ENCODE data around the gene TRRAP. TPM values are rescaled to one million over a fixed set of nuclear protein-coding genes. Genes with fewer than 3 reads are reported as not detected.
"Not testable (repeated sequence)": the region's sequence is repeated elsewhere in the genome, so short reads cannot be mapped to it uniquely, and the experiment has no call there.

The TRRAP gene
- total RNA-seq, 1 donor from 2014 or later, result 13.7 TPM

DNA sequence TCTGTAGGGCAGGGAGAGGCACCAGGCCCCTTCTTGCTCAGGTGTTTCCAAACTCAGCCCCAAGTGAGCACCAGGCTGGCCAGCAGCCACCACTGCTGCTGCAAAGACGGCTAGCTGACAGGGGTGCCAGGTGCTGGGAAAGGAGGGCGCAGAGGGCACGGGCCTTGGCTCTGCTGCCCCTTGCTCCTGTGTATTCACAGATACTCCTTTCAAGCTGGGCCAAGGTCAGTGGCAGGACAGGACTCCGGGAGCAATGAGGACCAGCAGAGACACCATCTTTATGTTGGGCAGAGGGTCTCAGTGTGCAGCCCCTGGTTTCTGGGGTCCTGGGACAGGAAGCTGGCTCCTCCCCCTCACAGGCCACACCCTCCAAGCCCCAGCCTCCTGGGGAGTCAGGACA is 155.4 kb downstream of the TRRAP start:
- ATAC-seq (ENCODE audit: poor library complexity) (no peak), DNase-seq (no peak)
- intact Hi-C loops (cut with DNase I), result no loop called here

DNA sequence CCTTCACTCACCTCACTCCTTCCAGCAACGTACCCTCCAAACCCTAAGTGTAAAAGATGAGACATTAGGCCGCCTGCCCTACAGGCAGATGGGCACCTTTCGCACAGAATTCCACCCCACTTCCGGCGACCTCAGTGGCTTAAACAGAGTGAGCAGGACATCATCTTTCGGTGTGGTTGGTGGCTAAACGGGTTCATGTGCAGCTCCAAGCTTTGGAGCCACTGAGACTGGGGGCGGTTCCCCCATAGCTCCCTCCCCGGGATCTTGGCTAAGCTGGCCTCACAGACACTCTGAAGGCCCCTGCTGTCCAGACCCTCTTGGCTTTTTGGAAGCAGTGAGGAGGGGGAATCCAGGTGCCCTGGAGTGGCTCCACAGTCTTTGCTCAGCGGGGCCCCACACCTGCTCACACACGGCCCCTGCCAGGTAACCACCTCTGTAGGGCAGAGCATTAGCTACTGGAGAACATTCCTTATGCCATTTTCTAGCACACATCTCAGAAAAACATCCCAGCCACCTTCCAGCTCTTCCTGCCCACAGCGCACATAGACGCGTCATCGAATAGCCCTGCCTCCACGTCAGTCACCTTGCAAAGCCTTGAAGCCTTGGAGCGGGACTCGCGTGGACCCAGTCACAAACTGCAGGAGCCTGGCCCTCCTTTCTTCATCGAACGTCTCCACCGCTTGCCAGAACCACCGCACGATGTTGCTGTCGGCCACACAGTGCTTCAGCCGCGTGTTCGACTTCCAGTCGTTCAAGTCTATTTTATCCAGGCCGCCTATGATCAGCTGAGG is 156.8 kb downstream of the TRRAP start:
- intact Hi-C loops (cut with DNase I), result no loop called here
- no peak for ATAC-seq (ENCODE audit: poor library complexity)
- no peak for DNase-seq

DNA sequence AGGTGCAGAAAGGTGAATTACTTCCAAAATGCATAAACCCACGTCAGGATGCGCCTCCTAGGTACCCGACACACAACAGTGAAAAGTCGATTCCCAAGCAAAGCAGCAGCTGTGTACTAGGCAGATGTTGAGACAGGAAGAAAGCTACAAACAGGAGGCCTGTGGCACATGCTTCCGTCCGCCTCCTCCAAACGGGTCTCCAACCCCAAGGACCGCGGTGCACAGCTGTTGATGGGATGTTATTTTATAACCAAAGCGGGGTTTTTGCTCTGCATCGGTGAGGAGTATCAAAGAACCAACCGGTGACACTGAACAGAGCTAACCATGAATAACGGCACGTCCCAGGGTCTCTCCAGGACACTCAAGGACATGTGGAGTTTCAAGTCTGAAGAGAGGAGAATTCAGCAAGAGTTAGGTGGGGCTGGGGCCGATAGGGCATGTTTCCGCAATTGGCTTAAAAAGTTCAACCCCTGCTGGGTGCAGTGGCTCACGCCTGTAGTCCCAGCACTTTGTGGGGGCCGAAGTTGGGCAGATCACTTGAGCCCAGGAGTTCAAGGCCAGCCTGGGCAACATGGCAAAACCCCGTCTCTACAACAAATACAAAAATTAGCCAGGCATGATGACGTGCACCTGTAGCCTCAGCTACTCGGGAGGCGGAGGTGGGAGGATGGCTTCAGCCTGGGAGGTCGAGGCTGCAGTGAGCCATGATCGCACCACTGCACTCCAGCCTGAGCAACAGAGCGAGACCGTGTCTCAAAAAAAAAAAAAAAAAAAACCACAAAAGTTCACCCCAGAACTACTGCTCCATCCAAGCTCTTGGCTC is 157.6 kb downstream of the TRRAP start:
- intact Hi-C loops (cut with DNase I), result no loop called here
- ATAC-seq (ENCODE audit: poor library complexity) (no peak), DNase-seq (no peak)

DNA sequence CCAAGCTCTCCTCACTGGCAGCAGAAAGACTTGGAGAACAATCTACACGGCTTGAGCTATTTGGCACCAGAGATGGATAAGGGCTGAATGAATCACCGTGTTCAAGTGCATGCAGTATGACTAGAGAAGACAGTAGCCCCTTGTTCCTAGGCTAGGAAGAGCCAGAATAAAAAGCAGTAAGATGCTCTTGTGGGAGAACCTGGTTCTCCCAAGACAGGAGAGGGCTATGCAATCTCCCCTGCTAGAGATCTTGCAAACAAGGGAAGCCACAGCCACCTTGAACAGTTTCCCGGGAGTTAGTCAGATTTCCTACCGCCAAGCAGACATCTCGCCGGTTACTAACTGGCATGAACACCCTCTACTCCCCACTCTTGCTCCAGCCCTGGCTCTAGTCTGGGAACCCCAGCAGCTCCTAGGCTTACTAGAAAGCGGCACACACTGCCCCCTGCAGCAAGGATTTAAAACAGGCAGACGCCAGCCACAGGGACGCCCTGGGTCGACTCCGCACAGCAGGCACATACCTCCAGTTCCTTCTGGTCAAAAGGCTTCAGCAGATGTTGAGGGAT is 158.3 kb downstream of the TRRAP start:
- intact Hi-C loops (cut with DNase I), result no loop called here
- no peak for DNase-seq
- peak; percentile 22 for ATAC-seq (ENCODE audit: poor library complexity)

DNA sequence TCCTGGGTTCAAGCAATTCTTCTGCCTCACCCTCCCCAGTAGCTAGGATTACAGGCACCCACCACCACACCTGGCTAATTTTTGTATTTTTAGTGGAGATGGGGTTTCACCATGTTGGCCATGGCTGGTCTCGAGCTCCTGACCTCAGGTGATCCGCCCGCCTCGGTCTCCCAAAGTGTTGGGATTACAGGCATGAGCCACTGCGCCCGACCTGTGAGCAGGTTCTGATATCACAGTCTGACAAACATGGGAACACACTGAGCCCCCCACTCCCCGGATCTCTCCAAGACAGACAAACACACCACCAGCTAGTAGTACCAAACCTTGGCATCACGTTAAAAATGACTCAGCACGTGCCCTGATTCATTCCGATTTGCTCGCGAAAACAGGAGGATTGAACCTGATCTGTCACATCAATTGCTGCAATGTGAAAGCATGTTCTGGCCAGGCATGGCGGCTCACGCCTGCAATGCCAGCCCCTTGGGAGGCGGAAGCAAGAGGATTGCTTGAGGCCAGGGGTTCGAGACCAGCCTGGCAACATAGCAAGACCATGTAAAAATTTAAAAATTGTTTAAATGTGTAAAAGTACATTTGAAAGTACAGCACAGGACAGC is 159.1 kb downstream of the TRRAP start:
- DNase-seq, result no peak
- ATAC-seq (ENCODE audit: poor library complexity), result no peak
- intact Hi-C loops (cut with DNase I), result no loop called here

DNA sequence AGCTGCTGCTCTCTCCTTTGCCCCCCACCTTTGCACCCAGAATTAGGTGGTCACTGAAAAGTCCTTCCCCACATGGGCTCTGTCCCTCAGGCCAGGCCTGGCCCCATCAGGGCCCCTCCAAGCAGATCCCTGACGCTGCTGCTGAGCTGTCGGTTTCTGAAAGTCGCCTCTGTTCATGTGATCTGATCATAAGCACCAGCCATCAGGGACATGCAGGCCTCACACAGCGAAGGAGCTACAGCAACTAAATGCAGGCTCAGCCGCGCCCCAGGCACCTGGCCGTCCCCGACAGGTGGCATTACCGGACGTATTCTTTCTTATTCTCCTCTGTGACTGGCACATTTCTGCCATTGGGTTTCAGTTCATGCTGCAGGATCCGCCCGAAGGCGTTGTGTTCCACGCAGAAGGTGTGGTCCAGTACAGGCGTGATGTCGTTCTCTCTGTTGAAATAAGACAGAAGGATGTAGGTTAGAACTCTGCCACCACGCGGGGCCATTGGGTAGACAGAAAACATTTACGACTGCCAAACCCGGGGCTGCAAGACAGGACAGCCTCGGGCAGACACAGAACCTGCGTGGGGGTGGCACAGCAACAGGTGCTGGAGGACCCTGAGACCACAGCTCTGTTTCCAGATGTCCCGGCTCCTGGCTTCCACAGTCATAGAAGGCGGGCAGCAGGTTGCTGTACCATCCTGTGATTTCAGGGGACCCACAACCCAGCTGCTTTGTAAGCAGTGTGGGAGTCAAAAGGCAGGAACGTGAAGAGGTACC is 159.9 kb downstream of the TRRAP start:
- intact Hi-C loops (cut with DNase I), result no loop called here
- no peak for DNase-seq
- no peak for ATAC-seq (ENCODE audit: poor library complexity)

DNA sequence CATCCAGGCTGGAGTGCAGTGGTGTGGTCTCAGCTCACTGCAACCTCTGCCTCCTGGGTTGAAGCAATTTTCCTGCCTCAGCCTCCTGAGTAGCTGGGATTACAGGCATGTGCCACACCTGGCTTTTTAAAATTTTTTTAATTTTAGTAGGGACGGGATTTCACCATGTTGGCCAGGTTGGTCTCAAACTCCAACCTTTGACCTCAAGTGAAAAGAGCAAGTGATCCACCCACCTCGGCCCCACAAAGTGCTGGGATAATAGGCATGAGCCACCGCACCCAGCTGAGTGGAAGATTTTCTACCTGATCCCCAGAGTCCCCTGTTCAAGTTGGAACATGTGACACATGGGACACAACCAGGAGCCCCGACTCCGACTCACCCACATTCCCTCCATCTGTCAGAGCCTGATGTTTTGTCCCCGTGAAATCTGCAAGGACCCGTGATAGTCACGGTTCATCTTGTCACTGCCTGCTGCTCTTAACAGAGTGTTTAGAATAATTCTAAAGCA is 161.1 kb downstream of the TRRAP start:
- ATAC-seq (ENCODE audit: poor library complexity) (no peak), DNase-seq (no peak)
- intact Hi-C loops (cut with DNase I), result no loop called here

DNA sequence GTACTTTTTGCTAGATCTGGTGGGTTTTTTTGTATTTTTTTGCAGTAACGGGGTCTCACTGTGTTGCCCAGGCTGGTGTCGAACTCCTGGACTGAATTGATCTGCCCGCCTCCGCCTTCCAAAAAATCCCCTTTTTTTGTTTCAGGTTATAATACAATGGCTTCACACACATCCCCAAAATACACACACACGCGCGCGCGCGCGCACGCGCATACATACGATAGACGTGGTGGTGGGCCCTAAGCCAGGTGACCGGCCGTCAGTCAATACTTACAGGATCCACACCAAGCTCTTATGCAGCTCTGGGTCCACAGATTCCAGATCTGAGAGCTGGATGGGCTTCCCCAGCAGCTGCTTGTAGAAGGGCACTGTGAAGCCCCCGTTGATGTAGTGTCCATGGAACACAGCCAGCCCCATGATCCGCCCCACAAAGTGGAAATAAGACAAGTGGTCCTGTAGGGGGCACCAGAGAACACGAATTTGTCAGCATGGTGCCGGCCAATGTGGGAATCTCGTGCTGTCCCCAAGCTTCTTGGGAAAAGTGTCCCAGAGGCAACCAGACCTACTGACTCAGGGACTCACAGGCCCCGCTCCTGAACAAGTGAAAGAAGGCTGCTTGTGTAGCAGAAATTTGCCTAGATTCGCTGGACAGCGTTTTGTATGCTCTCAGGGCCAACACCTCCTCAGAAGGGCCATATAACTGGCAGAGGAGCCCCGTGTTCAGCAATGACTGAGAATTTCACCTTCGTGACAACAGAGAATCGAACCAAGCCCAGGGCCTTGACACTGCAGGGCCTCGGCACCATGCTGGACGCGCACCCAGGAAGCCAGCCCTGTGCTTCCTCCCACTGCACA is 162.0 kb downstream of the TRRAP start:
- peak; percentile 77 for DNase-seq
- intact Hi-C loops (cut with DNase I), result loop anchor here (2.0 kb wide), 1 partner anchor 272 kb away; no protein-coding TSS in a partner anchor
- peak; percentile 90 for ATAC-seq (ENCODE audit: poor library complexity)

DNA sequence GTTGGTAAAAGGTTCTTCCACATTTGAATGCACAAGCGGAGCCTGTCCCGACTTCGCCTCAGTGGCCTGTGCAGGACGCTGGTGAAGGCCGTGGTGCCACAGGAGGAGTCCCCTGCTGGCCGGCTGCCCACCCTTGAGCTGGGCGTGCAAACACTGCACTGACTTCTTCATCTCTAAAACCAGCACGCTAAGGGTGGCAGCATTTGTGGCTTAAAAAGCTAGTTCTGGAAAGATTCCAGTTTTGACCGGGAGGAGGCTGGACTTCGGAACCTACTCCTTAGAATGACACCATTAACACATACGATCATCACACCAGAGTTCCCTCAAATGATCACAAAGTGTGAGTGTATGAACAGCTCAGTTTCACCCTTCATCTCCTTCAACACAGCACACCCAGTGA is 163.2 kb downstream of the TRRAP start:
- intact Hi-C loops (cut with DNase I), result loop anchor here (2.0 kb wide), 1 partner anchor 271 kb away; no protein-coding TSS in a partner anchor
- peak; percentile 5 for ATAC-seq (ENCODE audit: poor library complexity)
- peak; percentile 48 for DNase-seq

DNA sequence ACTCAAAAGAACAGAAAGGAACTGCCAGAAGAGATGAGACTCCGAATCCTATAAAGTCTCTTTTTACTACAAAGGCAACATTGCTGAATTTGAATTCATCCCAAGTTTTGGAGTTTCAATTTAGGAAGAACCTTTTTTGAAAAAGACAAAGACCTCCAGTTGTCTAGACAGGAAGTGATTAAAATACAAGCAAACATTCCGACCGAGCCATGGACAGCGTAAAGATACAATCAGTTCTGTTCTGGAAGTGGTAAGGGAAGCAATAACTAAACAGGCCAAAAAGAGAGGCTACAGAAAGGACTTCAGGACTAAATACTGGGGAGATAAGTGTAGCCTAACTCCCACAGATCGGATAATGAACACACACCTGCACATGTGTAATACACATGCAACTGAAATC is 164.6 kb downstream of the TRRAP start:
- DNase-seq, result no peak
- intact Hi-C loops (cut with DNase I), result no loop called here
- ATAC-seq (ENCODE audit: poor library complexity), result no peak

DNA sequence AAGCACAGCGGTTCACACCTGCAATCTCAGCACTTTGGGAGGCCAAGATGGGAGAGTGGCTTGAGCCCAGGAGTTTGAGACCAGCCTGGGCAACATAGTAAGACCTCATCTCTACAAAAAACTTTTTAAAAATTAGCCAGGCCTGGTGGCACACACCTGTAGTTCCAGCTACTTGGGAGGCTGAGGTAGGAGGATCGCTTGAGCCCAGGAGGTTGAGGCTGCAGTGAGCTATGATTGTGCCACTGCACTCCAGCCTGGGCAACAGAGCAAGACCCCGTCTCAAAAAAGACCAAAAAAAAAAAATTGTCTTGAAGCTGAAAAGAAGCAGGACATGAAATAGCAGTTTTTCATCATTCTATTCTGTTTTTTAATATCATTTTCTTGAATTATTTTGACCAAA is 166.5 kb downstream of the TRRAP start:
- intact Hi-C loops (cut with DNase I); ATAC-seq (ENCODE audit: poor library complexity); DNase-seq: not testable (repeated sequence)

DNA sequence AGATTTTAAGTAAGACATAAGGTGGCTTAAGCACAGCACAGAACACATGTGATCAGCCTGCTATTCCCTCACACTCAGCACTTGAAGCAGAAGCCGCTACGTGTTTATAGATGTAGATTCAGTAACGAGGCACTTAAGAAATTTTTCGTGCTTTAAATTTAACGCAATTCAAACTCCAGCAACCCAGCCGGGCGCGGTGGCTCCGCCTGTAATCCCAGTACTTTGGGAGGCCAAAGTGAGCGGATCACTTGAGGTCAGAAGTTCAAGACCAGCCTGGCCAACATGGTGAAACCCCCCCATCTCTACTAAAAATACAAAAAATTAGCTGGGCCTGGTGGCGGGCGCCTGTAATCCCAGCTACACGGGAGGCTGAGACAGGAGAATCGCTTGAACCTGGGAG is 167.9 kb downstream of the TRRAP start:
- intact Hi-C loops (cut with DNase I); ATAC-seq (ENCODE audit: poor library complexity); DNase-seq: not testable (repeated sequence)

DNA sequence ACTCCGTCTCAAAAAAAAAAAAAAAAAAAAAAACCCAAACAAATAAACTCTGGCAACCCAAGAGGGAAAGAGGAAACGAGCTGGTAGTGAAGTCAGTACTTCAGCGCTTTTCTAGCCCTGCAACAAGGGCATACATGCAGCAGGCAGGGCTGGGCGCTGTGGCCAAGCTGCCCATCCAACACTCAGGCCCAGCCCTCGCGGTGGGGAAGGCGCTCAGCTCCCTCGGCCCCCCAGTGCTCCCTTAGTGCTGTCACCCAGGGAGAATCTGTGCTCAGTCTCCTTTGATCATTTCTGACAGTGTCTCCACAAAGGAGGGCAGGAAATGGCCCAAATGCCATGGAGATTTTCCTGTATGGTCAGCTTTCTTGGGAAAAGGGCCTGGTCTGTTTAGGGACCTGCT is 168.4 kb downstream of the TRRAP start:
- DNase-seq, result no peak
- ATAC-seq (ENCODE audit: poor library complexity), result no peak
- intact Hi-C loops (cut with DNase I), result no loop called here

DNA sequence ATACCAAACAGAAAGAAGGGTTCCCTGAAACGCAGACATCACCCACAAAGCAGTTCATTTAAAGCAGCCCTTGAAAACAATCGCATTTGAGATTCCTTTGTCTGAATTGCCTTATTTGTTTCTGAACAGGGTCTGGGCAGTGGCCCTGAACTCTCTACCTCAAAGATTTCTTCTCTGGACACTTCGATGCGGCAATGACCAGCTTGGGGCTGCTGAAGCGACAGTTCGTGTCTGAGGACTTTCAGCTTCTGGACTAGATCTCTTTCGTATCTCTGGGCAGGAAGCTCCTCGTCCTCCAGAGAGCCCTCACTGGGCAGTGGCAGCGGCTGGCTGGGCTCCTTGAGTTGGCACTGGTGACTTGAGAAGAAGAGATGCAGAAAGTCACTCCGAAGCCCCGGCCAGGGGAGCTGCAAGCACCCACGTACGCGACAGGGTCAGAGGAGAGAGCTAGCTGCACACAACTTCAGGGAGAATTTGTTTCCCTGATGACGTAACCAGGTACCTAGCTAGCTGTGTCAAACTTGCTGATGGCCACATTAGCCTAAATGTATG is 169.3 kb downstream of the TRRAP start:
- ATAC-seq (ENCODE audit: poor library complexity) (no peak), DNase-seq (no peak)
- intact Hi-C loops (cut with DNase I), result no loop called here

DNA sequence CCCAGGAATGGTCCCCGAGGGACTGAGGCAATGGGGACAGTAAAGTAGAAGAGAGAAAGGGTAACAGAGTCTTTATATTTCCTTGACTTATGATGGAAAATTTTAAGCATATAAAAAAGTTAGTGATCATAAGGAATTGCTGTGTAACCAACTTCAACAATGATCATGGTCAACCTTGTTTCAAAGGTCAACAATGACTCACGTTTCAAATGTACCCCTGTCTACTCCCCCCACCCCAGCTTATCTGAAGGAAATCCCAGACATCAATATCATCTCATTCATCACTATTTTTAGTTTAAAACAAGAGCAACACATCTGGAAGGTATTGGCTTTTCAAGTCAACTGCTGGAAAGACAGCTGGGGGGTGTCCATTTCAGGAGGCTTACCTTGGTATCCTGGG is 172.6 kb downstream of the TRRAP start:
- ATAC-seq (ENCODE audit: poor library complexity) (no peak), DNase-seq (no peak)
- intact Hi-C loops (cut with DNase I), result no loop called here

DNA sequence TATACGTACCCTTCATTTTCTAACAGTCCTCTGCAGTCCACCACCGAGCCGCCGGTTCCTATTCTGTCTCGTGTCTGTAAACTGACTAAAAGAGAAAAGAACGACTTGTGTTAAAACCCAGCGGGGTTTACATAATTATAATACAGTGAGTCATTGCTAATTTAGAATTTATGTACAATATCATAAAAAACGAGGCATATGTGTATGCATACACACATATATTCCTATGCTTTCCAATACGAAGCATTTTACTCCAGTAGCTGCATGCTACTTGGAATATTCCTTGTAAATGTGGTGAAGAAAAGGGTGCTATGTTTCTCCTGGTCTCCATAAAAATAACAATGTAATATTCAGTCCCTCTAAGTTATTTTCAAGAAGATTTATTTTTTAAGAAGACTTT is 176.4 kb downstream of the TRRAP start:
- intact Hi-C loops (cut with DNase I), result no loop called here
- ATAC-seq (ENCODE audit: poor library complexity) (no peak), DNase-seq (no peak)

Data from Right ventricle myocardium superior (tissue), 1 donor.